NOMO-1 treated with DMSO at 0.1 percent for 48 hours (cell line): Measurements from ENCODE around the gene IFIT3.
"Not testable (repeated sequence)": the region's sequence is repeated elsewhere in the genome, so short reads cannot be mapped to it uniquely, and the experiment has no call there.

Source experiments
- DNase-seq: peaks from one replicate; lab custom pipeline; 2025; ENCODE audit not compliant: unreplicated experiment; lab: John Stamatoyannopoulos, UW

The IFIT3 gene

DNA sequence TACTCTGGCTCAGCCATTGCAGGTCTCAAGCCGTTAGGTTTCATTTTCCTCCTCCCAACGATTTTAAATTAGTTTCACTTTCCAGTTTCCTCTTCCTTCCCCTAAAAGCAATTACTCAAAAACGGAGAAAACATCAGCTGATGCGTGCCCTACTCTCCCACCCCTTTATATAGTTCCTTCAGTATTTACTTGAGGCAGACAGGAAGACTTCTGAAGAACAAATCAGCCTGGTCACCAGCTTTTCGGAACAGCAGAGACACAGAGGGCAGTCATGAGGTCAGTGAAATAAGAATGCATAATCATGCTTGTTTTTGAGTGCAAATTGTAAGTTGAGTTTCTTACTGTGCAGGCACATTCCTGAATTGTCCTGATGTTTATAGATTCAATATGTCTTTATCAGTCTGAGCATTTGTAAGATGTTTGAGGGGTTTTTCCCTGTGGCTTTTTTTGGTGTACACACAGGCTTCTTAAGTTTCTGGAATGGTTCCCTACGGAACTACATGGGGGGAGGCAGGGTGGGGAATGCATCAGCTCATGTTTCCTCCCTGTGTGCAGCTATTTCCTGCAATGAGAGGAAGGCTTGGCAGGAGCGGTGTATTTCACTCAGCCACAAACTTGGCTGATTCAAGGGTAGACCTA, at the start of gene IFIT3:
TSS of gene IFIT3 (plus strand) at position 195 of the 639 bp plus-strand sequence. CDS start at position 272, 77 bp downstream.
- DNase-seq, result peak; percentile 70

DNA sequence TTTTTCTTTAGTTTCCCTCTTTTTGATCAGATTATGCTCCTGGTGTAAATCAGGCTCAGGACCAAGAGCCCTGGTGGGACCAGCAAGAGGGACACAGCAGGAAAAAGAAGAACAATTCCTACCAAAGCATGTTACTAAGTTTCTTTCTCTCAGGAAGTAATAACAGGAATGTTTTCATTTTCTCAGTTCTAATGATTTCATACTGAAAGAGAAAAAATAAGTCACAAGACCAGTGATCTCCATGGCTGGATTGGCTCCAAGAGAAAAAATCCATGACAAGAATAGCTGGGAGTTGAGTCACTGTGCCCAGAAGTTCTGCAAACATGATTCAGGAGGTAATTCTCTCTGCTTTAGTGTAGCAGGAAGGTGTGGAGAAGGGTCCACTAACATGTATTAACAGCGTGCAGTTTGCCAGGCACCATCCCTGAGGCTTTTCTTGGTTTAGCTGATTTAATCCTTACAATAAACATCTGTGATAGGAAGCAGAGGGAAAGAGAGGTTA, 49.7 kb upstream of the IFIT3 start:
- DNase-seq, result no peak

- DNase-seq, result no peak
Measured at GRCh38 chr10:89278900-89279392, 48.9 kb upstream of the IFIT3 start.

GRCh38 chr10:89279421-89279869, 48.4 kb upstream of the IFIT3 start:
- DNase-seq, result no peak

DNA sequence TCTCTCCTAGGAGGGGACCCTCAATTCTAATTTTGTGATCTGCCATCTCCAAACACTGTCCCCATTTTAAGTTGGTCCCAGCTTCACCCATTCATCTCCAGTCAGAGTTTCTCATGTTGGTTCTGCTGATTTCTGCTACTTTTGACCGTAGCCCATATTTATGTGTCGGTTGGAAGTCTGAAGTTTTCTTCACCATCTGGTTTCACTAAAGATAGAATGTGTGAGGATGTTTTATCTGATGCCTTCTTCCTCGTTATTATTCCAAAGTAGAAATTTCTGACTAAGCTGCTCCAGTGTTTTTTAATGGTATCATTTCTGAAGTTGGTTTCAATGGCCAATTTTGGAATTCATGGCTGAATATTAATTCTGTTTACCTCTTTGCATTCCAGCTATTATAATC, 47.3 kb upstream of the IFIT3 start:
- DNase-seq, result no peak

GRCh38 chr10:89281606-89282395, 46.0 kb upstream of the IFIT3 start:
- DNase-seq, result no peak

DNA sequence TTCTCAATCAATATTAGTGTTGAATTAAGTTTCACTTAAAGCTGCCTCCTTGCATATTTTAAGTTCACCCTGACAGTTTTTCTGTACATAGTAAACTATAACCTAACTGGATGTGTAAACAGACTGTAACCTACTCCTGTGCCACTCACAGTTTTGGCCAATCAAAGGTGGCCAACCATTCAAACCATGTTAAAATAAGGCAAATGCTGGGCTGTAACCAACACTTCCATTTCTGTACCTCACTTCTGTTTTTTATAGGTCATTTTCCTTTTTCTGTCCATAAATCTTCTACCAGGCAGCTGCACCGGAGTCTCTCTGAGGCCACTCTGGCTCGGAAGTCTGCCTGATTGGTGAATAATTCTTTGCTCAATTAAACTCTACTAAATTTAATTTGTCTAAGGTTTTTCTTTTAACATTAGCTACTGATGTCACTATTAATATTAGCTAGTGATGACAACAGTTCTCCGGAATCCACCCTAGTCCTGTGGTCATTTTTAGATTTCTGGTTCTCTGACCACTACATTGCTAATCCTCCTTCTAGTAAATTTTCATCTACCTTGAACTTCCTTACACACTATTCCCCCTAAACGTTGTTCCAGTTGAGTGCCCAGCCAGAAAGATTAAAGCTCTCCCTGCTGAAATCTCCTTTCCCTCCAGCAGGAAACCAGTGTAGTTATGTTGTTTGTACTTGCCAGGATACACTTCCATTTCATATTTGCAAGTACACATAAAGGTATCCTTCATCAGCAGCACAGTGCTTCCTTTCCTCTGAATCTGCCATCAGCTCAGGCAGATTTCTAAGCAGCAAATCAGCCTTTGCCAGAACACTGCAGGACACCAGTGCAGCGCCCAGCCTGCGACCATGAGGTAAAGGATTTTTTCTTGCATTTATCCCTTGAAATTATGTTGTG, 44.5 kb upstream of the IFIT3 start:
- peak; percentile 46 for DNase-seq

GRCh38 chr10:89283936-89284475, 43.8 kb upstream of the IFIT3 start:
- no peak for DNase-seq

DNA sequence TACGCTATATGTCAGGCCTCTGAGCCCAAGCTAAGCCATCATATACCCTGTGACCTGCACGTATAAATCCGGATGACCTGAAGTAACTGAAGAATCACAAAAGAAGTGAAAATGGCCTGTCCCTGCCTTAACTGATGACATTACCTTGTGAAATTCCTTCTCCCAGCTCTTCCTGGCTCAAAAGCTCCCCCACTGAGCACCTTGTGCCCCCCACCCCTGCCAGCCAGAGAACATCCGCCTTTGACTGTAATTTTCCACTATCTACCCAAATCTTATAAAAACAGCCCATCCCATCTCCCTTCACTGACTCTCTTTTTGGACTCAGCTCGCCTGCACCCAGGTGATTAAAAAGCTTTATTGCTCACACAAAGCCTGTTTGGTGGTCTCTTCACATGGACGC, 43.1 kb upstream of the IFIT3 start:
- DNase-seq, result not testable (repeated sequence)

GRCh38 chr10:89285303-89285702, 42.5 kb upstream of the IFIT3 start:
- DNase-seq, result not testable (repeated sequence)

GRCh38 chr10:89294721-89295239, 33.0 kb upstream of the IFIT3 start:
- no peak for DNase-seq

- peak; percentile 69 for DNase-seq
Measured at GRCh38 chr10:89295597-89295996, 32.2 kb upstream of the IFIT3 start.

GRCh38 chr10:89296220-89296648, 31.6 kb upstream of the IFIT3 start:
- peak; percentile 81 for DNase-seq

DNA sequence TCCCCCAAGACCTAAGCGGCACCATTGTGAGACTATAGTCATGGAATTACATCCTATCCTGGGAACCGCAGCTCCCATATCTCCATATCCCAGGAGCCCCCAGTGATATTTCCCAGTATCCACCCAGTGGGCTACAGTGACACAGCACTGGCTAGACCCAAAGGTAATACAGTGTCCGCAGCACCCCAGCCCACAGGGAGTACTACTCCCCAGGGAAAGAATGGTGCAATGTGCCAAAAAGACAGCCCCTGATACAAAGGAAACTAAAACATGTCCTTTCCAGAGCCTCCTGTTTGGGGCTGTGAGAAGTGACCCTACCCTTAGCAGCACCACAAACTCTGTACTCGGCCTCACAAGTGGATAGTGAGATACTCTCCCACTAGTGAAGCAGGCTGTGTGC, 30.4 kb upstream of the IFIT3 start:
- DNase-seq, result no peak

DNA sequence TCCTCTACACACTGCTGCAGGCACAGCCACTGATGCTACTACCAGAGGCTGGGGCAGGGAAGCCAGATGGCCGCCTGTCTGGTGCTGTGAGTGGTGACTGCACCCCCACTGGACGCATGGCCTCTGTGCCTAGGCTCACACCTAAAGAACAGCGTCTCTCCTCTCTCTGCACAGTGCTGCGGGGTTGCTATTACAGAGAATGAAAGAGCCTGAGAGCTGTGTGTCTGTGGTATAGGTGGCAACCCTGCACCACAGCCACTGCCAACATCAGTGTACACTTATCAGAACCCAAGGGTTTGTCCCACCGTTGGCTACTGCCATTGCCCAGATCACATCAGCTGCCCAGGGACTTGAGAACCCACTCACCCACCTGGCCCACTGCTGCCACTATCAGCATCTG, 30.0 kb upstream of the IFIT3 start:
- no peak for DNase-seq

DNA sequence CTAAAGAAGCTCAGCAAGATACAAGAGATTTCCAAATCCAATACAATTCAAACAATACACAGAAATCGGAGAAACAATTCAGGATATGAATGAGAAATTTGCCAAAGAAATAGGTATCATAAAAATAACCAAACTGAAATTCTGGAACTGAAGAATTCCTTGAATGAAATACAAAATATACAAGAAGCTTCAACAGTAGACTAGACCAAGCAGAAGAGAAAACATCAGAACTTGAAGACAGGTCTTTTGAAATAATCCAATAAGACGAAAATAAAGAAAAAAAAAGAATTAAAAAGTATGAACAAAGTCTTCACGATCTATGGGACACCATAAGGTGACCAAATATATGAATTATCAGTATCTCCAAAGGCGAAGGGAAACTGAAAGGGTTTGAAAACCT, 28.8 kb upstream of the IFIT3 start:
- DNase-seq, result no peak

DNA sequence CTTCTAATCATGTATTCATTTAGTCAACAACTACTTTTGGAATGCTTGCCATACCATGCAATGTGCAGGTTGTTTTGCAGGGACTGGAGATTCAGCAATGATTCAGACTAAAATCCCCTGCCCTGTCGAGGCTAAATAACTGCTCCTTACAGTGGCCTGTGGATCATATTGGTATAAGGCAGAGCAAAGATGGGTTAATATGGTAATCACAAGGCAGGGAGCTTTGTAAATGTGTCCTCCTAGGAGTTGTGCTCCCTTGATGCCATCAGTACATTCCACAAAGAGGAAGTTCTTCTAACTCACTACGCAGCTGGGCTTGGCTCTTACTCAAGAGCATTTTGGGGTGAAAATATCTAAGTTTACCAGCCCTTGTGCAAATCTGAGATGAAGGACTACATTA, 26.6 kb upstream of the IFIT3 start:
- DNase-seq, result peak; percentile 77

GRCh38 chr10:89301721-89302445, 25.9 kb upstream of the IFIT3 start, which contains the start of gene IFIT2:
IFIT2 (plus strand) TSS chr10:89302046; CDS start chr10:89302124, 78 bp downstream.
- DNase-seq, result peak; percentile 86

DNA sequence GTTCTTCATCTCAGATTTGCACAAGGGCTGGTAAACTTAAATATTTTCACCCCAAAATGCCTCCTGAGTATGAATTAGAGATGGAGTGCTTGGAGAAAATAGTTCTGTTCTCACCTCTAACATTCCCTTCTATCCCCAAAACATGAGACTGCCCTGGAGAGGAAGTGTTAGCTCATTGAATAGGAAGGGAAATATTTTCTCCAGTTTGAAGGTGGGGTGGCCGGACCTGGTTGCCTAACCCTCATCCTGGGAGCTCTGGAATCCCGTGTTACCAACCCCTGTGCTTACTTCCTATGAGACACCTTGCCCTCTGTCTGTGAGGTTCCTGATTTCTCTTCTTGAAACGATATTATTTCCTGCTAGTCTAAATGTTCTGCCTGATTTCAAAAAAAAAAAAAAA, 25.2 kb upstream of the IFIT3 start:
- DNase-seq, result no peak

GRCh38 chr10:89303161-89303560, 24.6 kb upstream of the IFIT3 start:
- no peak for DNase-seq
